Suppressor macrophage treated with lipopolysaccharide for 4 hours (primary cell): Measurements from ENCODE around the gene ZNF710.
A peak's percentile ranks its signal among the peaks of the same experiment; 100 is the strongest.

Experiments
- DNase-seq: peaks from one replicate; pipeline ENCODE4 v3.0.0-alpha.2; 2020

The ZNF710 gene

GRCh38 chr15:90062462-90062932 lies 61.4 kb downstream of the ZNF710 start:
- DNase-seq: no peak

GRCh38 chr15:90062973-90063769 lies 62.0 kb downstream of the ZNF710 start:
- DNase-seq: no peak

GRCh38 chr15:90063770-90064247 lies 62.7 kb downstream of the ZNF710 start:
- DNase-seq: peak; percentile 95

- peak; percentile 73 for DNase-seq
Measured at GRCh38 chr15:90064911-90065681, 64.0 kb downstream of the ZNF710 start.

- DNase-seq: no peak
Measured at GRCh38 chr15:90065682-90066049, 64.5 kb downstream of the ZNF710 start.

GRCh38 chr15:90067181-90067952 lies 66.2 kb downstream of the ZNF710 start:
- no peak for DNase-seq

GRCh38 chr15:90067953-90068606 lies 67.0 kb downstream of the ZNF710 start:
- no peak for DNase-seq

- DNase-seq: peak; percentile 64
Measured at GRCh38 chr15:90070623-90071022, 69.5 kb downstream of the ZNF710 start.

GRCh38 chr15:90071220-90071807 lies 70.2 kb downstream of the ZNF710 start:
- DNase-seq: peak; percentile 91

- DNase-seq: no peak
Measured at GRCh38 chr15:90072978-90073640, 72.0 kb downstream of the ZNF710 start.

GRCh38 chr15:90074023-90074422 lies 72.9 kb downstream of the ZNF710 start:
- DNase-seq: no peak

- DNase-seq: no peak
Measured at GRCh38 chr15:90074916-90075315, 73.8 kb downstream of the ZNF710 start.

- DNase-seq: no peak
Measured at GRCh38 chr15:90075420-90076289, 74.5 kb downstream of the ZNF710 start.

GRCh38 chr15:90076716-90077115 lies 75.6 kb downstream of the ZNF710 start:
- no peak for DNase-seq

GRCh38 chr15:90078965-90079364 lies 77.8 kb downstream of the ZNF710 start:
- no peak for DNase-seq

GRCh38 chr15:90079619-90080457 lies 78.7 kb downstream of the ZNF710 start:
- no peak for DNase-seq

- no peak for DNase-seq
Measured at GRCh38 chr15:90080458-90080755, 79.3 kb downstream of the ZNF710 start.

- DNase-seq: no peak
Measured at GRCh38 chr15:90080818-90081393, 79.8 kb downstream of the ZNF710 start.

GRCh38 chr15:90082140-90082715 lies 81.1 kb downstream of the ZNF710 start:
- DNase-seq: no peak
